IMR-90 (cell line): Measurements from ENCODE around the gene KLHL28. TPM values are rescaled to one million over a fixed set of nuclear protein-coding genes. Genes with fewer than 3 reads are reported as not detected.

Experiments used
- ATAC-seq: fragments of 200-7000 bp; cut with Tn5 transposase; 2 replicates; pipeline ENCODE4 v1.9.1; 2020; ENCODE audit warnings: low read depth, mild to moderate bottlenecking, moderate library complexity
- BruUV-seq: library from RNA; stranded (reverse); fragments of 400-500 nt; replicated peaks from 2 replicates; lab custom pipeline; 2021; lab: Mats Ljungman, UMichigan
- CTCF ChIA-PET: fragments of 300-600 bp; formaldehyde crosslinking; extraction: SDS; loops from one replicate; lab custom pipeline; 2021; ENCODE audit warnings: antibody characterized with exemption; lab: Yijun Ruan, JAX
- POLR2A ChIA-PET: fragments of 300-600 bp; sonication (Branson Sonifier 250); formaldehyde crosslinking; loops from one replicate; lab custom pipeline; 2022; ENCODE audit warnings: antibody characterized with exemption; ENCODE audit not compliant: unreplicated experiment; lab: Charles Lee
- DNase-seq: peaks from one replicate; pipeline ENCODE4 v3.0.0; 2013
- H2AFZ ChIP-seq: replicated peaks from 2 replicates; pipeline ENCODE3; 2013; ENCODE audit warnings: low read length, mild to moderate bottlenecking; ENCODE audit not compliant: poor library complexity
- H2AK5ac ChIP-seq: 2 replicates; pipeline ENCODE4 v1.6.1; 2013; ENCODE audit warnings: low read depth, low read length, inconsistent platforms
- H2AK9ac ChIP-seq: replicated peaks from 2 replicates; pipeline ENCODE3; 2013; ENCODE audit warnings: mild to moderate bottlenecking, low read depth, low read length, moderate library complexity; ENCODE audit not compliant: poor library complexity
- H2BK120ac ChIP-seq: 2 replicates; pipeline ENCODE4 v1.6.1; 2013; ENCODE audit warnings: low read depth, low read length, inconsistent platforms
- H2BK15ac ChIP-seq: 3 replicates; pipeline ENCODE4 v1.6.1; 2013; ENCODE audit warnings: low read depth, low read length, inconsistent platforms
- H2BK20ac ChIP-seq: 2 replicates; pipeline ENCODE4 v1.6.1; 2013; ENCODE audit warnings: low read depth, mild to moderate bottlenecking, inconsistent platforms, low read length, moderate library complexity
- H2BK5ac ChIP-seq: 2 replicates; pipeline ENCODE4 v1.6.1; 2013; ENCODE audit warnings: mild to moderate bottlenecking, low read depth, low read length, inconsistent platforms; ENCODE audit not compliant: poor library complexity, severe bottlenecking
- H3K14ac ChIP-seq: replicated peaks from 2 replicates; pipeline ENCODE4 v1.6.1; 2013; ENCODE audit warnings: low read depth, low read length, inconsistent platforms
- H3K18ac ChIP-seq: 2 replicates; pipeline ENCODE4 v1.6.1; 2013; ENCODE audit warnings: low read depth, low read length, control low read depth
- H3K23ac ChIP-seq: 2 replicates; pipeline ENCODE4 v1.6.1; 2013; ENCODE audit warnings: low read depth, low read length, inconsistent platforms
- H3K27ac ChIP-seq: 2 replicates; pipeline ENCODE4 v1.5.1; 2013; ENCODE audit warnings: mild to moderate bottlenecking, control low read depth, low read length; ENCODE audit not compliant: insufficient read depth
- H3K27me3 ChIP-seq: 2 replicates; pipeline ENCODE4 v1.6.1; 2013; ENCODE audit warnings: low read length; ENCODE audit not compliant: control insufficient read depth, insufficient read depth
- H3K36me3 ChIP-seq: 2 replicates; pipeline ENCODE4 v1.6.1; 2013; ENCODE audit warnings: low read length, mixed read lengths; ENCODE audit not compliant: control insufficient read depth, insufficient read depth
- H3K4ac ChIP-seq: 2 replicates; pipeline ENCODE4 v1.6.1; 2013; ENCODE audit warnings: low read depth, low read length, inconsistent platforms
- H3K4me1 ChIP-seq: 2 replicates; pipeline ENCODE4 v1.6.1; 2013; ENCODE audit warnings: low read length, mixed read lengths; ENCODE audit not compliant: control insufficient read depth, insufficient read depth
- H3K4me2 ChIP-seq: 2 replicates; pipeline ENCODE4 v1.6.1; 2013; ENCODE audit warnings: low read depth, mild to moderate bottlenecking, control low read depth, low read length, moderate library complexity
- H3K4me3 ChIP-seq: 2 replicates; pipeline ENCODE4 v1.5.1; 2013; ENCODE audit warnings: low read depth, mild to moderate bottlenecking, control low read depth, low read length, moderate library complexity; ENCODE audit not compliant: insufficient read depth
- H3K56ac ChIP-seq: 2 replicates; pipeline ENCODE4 v1.6.1; 2013; ENCODE audit warnings: low read length, inconsistent platforms; ENCODE audit not compliant: insufficient read depth; ENCODE audit errors: extremely low read depth
- H3K79me1 ChIP-seq, 2 experiments: 2 replicates each; pipeline ENCODE4 v1.6.1; 2013; ENCODE audit warnings: low read length in 2 of 2, inconsistent platforms in 1 of 2, low read depth in 1 of 2
- H3K9ac ChIP-seq: 2 replicates; pipeline ENCODE4 v1.6.1; 2013; ENCODE audit warnings: low read depth, low read length, control low read depth
- H3K9me1 ChIP-seq: 2 replicates; pipeline ENCODE4 v1.6.1; 2013; ENCODE audit warnings: low read length, inconsistent platforms; ENCODE audit not compliant: insufficient read depth
- H3K9me3 ChIP-seq: 2 replicates; pipeline ENCODE4 v1.6.1; 2013; ENCODE audit warnings: low read length; ENCODE audit not compliant: control insufficient read depth, insufficient read depth
- H4K20me1 ChIP-seq: 2 replicates; pipeline ENCODE4 v1.6.1; 2013; ENCODE audit warnings: low read length, inconsistent platforms; ENCODE audit not compliant: insufficient read depth
- H4K5ac ChIP-seq: 2 replicates; pipeline ENCODE4 v1.6.1; 2013; ENCODE audit warnings: mild to moderate bottlenecking, low read depth, low read length, control low read depth
- H4K8ac ChIP-seq, 2 experiments: 2 replicates each; pipeline ENCODE4 v1.6.1; 2013; ENCODE audit warnings: low read depth in 2 of 2, low read length in 2 of 2, control low read depth in 1 of 2, inconsistent platforms in 1 of 2
- H4K91ac ChIP-seq: 2 replicates; pipeline ENCODE4 v1.6.1; 2013; ENCODE audit warnings: low read depth, low read length, inconsistent platforms; ENCODE audit not compliant: insufficient read depth
- FOS ChIP-seq: fragments of 150-350 bp; IDR thresholded peaks from 2 replicates; pipeline ENCODE4 v1.6.1; 2016; ENCODE audit warnings: low read depth, low read length
- MAFK ChIP-seq: IDR thresholded peaks from 2 replicates; pipeline ENCODE4 v1.6.1; 2012; ENCODE audit warnings: low read depth, low read length, improper control_type of control experiment
- POLR2A ChIP-seq: IDR thresholded peaks from 2 replicates; pipeline ENCODE4 v1.6.1; 2012; ENCODE audit warnings: mild to moderate bottlenecking, low read depth, low read length
- WGBS, 2 experiments: methylation state at CpG; one replicate each; pipeline versions ENCODE4 v1.1.5 to v1.1.7; 2013; ENCODE audit warnings: missing lambda C conversion rate in 2 of 2; ENCODE audit not compliant: insufficient read length in 1 of 2; ENCODE audit errors: extremely low coverage in 2 of 2; 5-methylcytosine and 5-hydroxymethylcytosine counted together
- dilution Hi-C: fragments of 300-500 bp; cut with HindIII; formaldehyde crosslinking; loops from one replicate; pipeline ENCODE4 v1.14.3; 2018; ENCODE audit warnings: low sequenced_read_pairs; ENCODE audit not compliant: unreplicated experiment
- in situ Hi-C: fragments of 300-500 bp; cut with MboI; formaldehyde crosslinking; loops from 3 replicates; pipeline ENCODE4 v1.14.3; 2019; ENCODE audit warnings: low sequenced_read_pairs, inconsistent platforms, mixed read lengths
- intact Hi-C: fragments of 100-400 bp; cut with micrococcal nuclease; formaldehyde crosslinking; loops from 2 replicates; pipeline ENCODE4 v1.10.0; 2022
- polyA plus RNA-seq, 3 experiments: library from polyadenylated mRNA; depleted of rRNA; stranded (reverse); fragments of >200 nt; gene quantifications; 2 replicates each; pipeline ENCODE4 v1.2.3, GENCODE V29; 2012; ENCODE audit warnings: low replicate concordance in 1 of 3
- total RNA-seq: library from RNA; depleted of rRNA; stranded (reverse); fragments of >200 nt; gene quantifications from 2 replicates; pipeline ENCODE4 v1.2.3, GENCODE V29; 2012
- TF ChIP-seq, protein P1 (sequence below): fragments of 150-350 bp; IDR thresholded peaks from 2 replicates; pipeline ENCODE4 v1.6.1; 2017; ENCODE audit warnings: mild to moderate bottlenecking, antibody characterized with exemption, low read length, low read depth

Gene KLHL28
- total and polyA plus RNA-seq, 2 of the 4 experiments (the other 2 are of a cell fraction): 2.9 to 7.7 TPM

DNA sequence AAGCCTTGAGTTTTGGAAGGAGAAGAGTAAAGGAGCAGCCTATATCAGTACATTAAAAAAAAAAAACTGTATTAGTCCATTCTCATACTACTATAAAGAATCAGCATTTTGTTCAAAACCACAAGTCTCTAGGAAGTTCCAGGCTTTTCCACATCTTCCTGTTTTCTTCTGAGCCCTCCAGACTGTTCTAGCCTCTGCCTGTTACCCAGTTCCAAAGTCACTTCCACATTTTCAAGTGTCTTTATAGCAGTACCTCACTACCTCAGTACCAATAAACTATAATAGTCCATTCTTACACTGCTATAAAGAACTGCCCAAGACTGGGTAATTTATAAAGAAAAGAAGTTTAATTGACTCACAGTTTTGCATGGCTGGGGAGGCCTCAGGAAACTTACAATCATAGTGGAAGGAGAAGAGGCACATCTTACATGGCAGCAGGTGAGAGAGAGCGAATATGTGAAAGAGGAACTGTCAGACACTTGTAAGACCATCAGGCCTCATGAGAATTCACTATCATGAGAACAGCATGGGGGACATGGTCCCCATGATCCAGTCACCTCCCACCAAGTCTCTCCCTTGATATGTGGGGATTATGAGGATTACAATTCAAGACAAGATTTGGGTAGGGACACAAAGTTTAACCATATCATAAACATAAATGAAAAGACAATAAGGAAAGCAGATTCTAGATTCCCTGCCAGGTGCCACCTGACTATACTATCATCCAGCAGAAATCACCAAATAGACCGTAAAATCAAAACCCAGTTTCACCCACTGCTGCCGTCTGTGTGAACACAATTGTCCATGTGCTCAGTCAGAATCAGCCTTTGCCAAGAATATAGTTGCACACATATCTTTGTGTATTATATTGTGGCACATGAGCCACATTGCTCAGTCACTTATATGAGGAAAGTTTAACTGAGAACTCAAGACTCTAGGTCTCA, 28.0 kb upstream of the KLHL28 start:
- in situ Hi-C loops: no loop called here
- no peak overlapping the region for H3K56ac ChIP-seq
- dilution Hi-C loops: no loop called here
- no peak overlapping the region for H2AFZ ChIP-seq
- no peaks in the 10 kb centered on the region for H3K36me3 ChIP-seq
- H4K91ac ChIP-seq: no peak overlapping the region
- H3K4ac ChIP-seq: no peak overlapping the region
- no peaks in the 10 kb centered on the region for H3K4me1 ChIP-seq
- H2AK5ac ChIP-seq: no peak overlapping the region
- no peak overlapping the region for H4K5ac ChIP-seq
- H4K20me1 ChIP-seq: no peaks in the 10 kb centered on the region
- H2BK15ac ChIP-seq: no peak overlapping the region
- H3K18ac ChIP-seq: no peak overlapping the region
- intact Hi-C loops: no loop called here
- H3K23ac ChIP-seq: no peak overlapping the region
- H3K9me3 ChIP-seq: no peaks in the 10 kb centered on the region
- ChIA-PET CTCF (no interaction called here), POLR2A (no interaction called here)
- ATAC-seq (no peak), DNase-seq (no peak)
- BruUV-seq: no TSS peak
- H3K9me1 ChIP-seq: no peaks in the 10 kb centered on the region
- peaks cover 8 to 13% of the 10 kb centered on the region in 2 experiments; a peak in 3 of 4 replicates for H3K79me1 ChIP-seq
- no peak overlapping the region for H3K4me2 ChIP-seq
- H4K8ac ChIP-seq: no peak overlapping the region
- H3K9ac ChIP-seq: no peak overlapping the region
- WGBS, 2 experiments: no CpG with 5 or more reads among the region's 3 CpGs
- no peaks in the 10 kb centered on the region for H3K27me3 ChIP-seq
- no peak overlapping the region for H3K4me3 ChIP-seq
- H3K27ac ChIP-seq: no peak overlapping the region
- no peak overlapping the region for H3K14ac ChIP-seq
- H2AK9ac ChIP-seq: no peak overlapping the region
- H2BK120ac ChIP-seq: no peak overlapping the region
- H2BK20ac ChIP-seq: no peak overlapping the region
- TF ChIP-seq MAFK: no peak
- no peak for TF ChIP-seq POLR2A
- no peak for TF ChIP-seq FOS
- TF ChIP-seq, protein P1, sequence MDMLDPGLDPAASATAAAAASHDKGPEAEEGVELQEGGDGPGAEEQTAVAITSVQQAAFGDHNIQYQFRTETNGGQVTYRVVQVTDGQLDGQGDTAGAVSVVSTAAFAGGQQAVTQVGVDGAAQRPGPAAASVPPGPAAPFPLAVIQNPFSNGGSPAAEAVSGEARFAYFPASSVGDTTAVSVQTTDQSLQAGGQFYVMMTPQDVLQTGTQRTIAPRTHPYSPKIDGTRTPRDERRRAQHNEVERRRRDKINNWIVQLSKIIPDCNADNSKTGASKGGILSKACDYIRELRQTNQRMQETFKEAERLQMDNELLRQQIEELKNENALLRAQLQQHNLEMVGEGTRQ: no peak
- no peak overlapping the region for H2BK5ac ChIP-seq
